Esophagus muscularis mucosa (tissue), 3 donors: ENCODE measurements around the gene PROZ.
"Not testable (repeated sequence)": the region's sequence is repeated elsewhere in the genome, so short reads cannot be mapped to it uniquely, and the experiment has no call there.

ENCODE experiments used
- POLR2AphosphoS5 ChIP-seq, 2 donors: sonication (generic); formaldehyde crosslinking; IDR thresholded peaks; one replicate each; pipeline ENCODE4 v1.6.1; 2017; ENCODE audit warnings: antibody characterized with exemption in 2 of 2
- TF ChIP-seq, protein P1 (sequence below), 3 experiments: fragments of 200-600 bp in 2 of 3; fragments of 450-650 bp in 1 of 3; sonication (generic) in 2 of 3; IDR thresholded peaks; one replicate each; pipeline ENCODE4 v1.5.1; 2017 to 2019; ENCODE audit warnings: antibody characterized with exemption in 3 of 3, mild to moderate bottlenecking in 2 of 3, moderate library complexity in 1 of 3

DNA sequence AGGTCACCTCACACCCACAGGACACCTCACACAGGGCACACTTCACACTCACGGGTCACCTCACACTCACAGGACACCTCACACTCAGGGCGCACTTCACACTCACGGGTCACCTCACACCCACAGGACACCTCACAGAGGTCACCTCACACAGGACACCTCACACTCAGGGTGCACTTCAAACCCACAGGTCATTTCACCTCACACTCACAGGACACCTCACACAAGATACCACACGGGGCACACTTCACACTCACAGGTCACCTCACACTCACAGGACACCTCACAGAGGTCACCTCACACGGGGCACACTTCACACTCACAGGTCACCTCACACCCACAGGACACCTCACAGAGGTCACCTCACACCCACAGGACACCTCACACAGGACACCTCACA, 46.6 kb upstream of the PROZ start:
- TF ChIP-seq, protein P1, sequence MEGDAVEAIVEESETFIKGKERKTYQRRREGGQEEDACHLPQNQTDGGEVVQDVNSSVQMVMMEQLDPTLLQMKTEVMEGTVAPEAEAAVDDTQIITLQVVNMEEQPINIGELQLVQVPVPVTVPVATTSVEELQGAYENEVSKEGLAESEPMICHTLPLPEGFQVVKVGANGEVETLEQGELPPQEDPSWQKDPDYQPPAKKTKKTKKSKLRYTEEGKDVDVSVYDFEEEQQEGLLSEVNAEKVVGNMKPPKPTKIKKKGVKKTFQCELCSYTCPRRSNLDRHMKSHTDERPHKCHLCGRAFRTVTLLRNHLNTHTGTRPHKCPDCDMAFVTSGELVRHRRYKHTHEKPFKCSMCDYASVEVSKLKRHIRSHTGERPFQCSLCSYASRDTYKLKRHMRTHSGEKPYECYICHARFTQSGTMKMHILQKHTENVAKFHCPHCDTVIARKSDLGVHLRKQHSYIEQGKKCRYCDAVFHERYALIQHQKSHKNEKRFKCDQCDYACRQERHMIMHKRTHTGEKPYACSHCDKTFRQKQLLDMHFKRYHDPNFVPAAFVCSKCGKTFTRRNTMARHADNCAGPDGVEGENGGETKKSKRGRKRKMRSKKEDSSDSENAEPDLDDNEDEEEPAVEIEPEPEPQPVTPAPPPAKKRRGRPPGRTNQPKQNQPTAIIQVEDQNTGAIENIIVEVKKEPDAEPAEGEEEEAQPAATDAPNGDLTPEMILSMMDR (IDR thresholded peaks at IDR 0.05) = not testable (repeated sequence)
- TF ChIP-seq POLR2AphosphoS5 (IDR thresholded peaks at IDR 0.05) = not testable (repeated sequence)
